CD14-positive monocyte (primary cell): ENCODE data around the gene ADAMTS17. TPM values are rescaled to one million over a fixed set of nuclear protein-coding genes. Genes with fewer than 3 reads are reported as not detected.

Experiments used
- DNase-seq, 3 donors: peaks; one replicate each; pipeline ENCODE4 v3.0.0-alpha.2; 2011 to 2022
- H2AFZ ChIP-seq: 2 replicates; pipeline ENCODE4 v1.6.0; 2012; ENCODE audit warnings: mild to moderate bottlenecking, low read depth, low read length, inconsistent platforms; ENCODE audit not compliant: insufficient read depth, poor library complexity, severe bottlenecking
- H3K27ac ChIP-seq, 2 donors: 1 replicate in 1 of 2; 2 replicates in 1 of 2; pipeline ENCODE4 v1.5.1; 2012 to 2013; ENCODE audit warnings: low read length in 2 of 2, control low read depth in 1 of 2, inconsistent platforms in 1 of 2, low read depth in 1 of 2, mild to moderate bottlenecking in 1 of 2
- H3K27me3 ChIP-seq, 2 donors: one replicate each; pipeline versions ENCODE4 v1.6.0 to v1.6.1; 2011 to 2013; ENCODE audit warnings: low read length in 2 of 2; ENCODE audit not compliant: control insufficient read depth in 2 of 2, insufficient read depth in 2 of 2
- H3K36me3 ChIP-seq, 2 donors: replicated peaks in 1 of 2; 1 replicate in 1 of 2; 2 replicates in 1 of 2; pipeline versions ENCODE4 v1.5.1 to v1.6.1; 2012 to 2013; ENCODE audit warnings: low read length in 2 of 2, control low read depth in 1 of 2, inconsistent platforms in 1 of 2, mild to moderate bottlenecking in 1 of 2; ENCODE audit not compliant: insufficient read depth in 2 of 2, control insufficient read depth in 1 of 2
- H3K4me1 ChIP-seq, 2 donors: 1 replicate in 1 of 2; 2 replicates in 1 of 2; pipeline versions ENCODE4 v1.5.1 to v1.6.1; 2012 to 2013; ENCODE audit warnings: low read length in 2 of 2, control low read depth in 1 of 2, inconsistent platforms in 1 of 2, mild to moderate bottlenecking in 1 of 2, moderate library complexity in 1 of 2; ENCODE audit not compliant: insufficient read depth in 2 of 2, control insufficient read depth in 1 of 2
- H3K4me2 ChIP-seq: replicated peaks from 2 replicates; pipeline ENCODE3; 2012; ENCODE audit warnings: low read length, moderate library complexity, mild to moderate bottlenecking; ENCODE audit not compliant: poor library complexity, severe bottlenecking; ENCODE audit errors: extremely low read depth
- H3K4me3 ChIP-seq, 3 experiments: fragments of 200-600 bp in 1 of 3; sonication (generic) in 1 of 3; replicated peaks in 1 of 3; 1 replicate in 2 of 3; 2 replicates in 1 of 3; pipeline ENCODE4 v1.5.1; 2011 to 2013; ENCODE audit warnings: low read length in 3 of 3, mild to moderate bottlenecking in 3 of 3, control low read depth in 2 of 3, low read depth in 2 of 3, inconsistent platforms in 1 of 3, moderate library complexity in 1 of 3
- H3K79me2 ChIP-seq: 2 replicates; pipeline ENCODE4 v1.6.0; 2012; ENCODE audit warnings: mild to moderate bottlenecking, control low read depth, inconsistent platforms, low read length, moderate library complexity; ENCODE audit not compliant: insufficient read depth
- H3K9ac ChIP-seq: 2 replicates; pipeline ENCODE4 v1.6.0; 2017; ENCODE audit warnings: low read length, mild to moderate bottlenecking; ENCODE audit not compliant: insufficient read depth, poor library complexity, severe bottlenecking
- H3K9me3 ChIP-seq, 2 donors: replicated peaks in 1 of 2; 1 replicate in 1 of 2; 2 replicates in 1 of 2; pipeline versions ENCODE4 v1.5.1 to v1.6.1; 2012 to 2013; ENCODE audit warnings: low read length in 2 of 2, control low read depth in 1 of 2; ENCODE audit not compliant: control insufficient read depth in 1 of 2, insufficient read depth in 1 of 2
- H4K20me1 ChIP-seq: 2 replicates; pipeline ENCODE4 v1.6.0; 2012; ENCODE audit warnings: mild to moderate bottlenecking, low read length, control low read depth, moderate library complexity; ENCODE audit not compliant: insufficient read depth
- H3K27ac Mint-ChIP-seq, 7 donors: one replicate each; pipeline ENCODE4 v1.8.0; 2020; ENCODE audit warnings: mild to moderate bottlenecking in 7 of 7, mixed read lengths in 7 of 7, moderate library complexity in 6 of 7, inconsistent platforms in 2 of 7
- H3K27me3 Mint-ChIP-seq, 3 donors: one replicate each; pipeline ENCODE4 v1.8.0; 2021 to 2022; ENCODE audit warnings: low read depth in 3 of 3, mild to moderate bottlenecking in 3 of 3, mixed read lengths in 3 of 3, moderate library complexity in 3 of 3, inconsistent platforms in 1 of 3
- H3K36me3 Mint-ChIP-seq, 2 donors: one replicate each; pipeline ENCODE4 v1.8.0; 2020; ENCODE audit warnings: mixed read lengths in 2 of 2, inconsistent platforms in 1 of 2, mild to moderate bottlenecking in 1 of 2
- H3K4me1 Mint-ChIP-seq: one replicate; pipeline ENCODE4 v1.8.0; 2020; ENCODE audit warnings: mild to moderate bottlenecking, mixed read lengths
- H3K4me3 Mint-ChIP-seq, 2 donors: one replicate each; pipeline ENCODE4 v1.8.0; 2020; ENCODE audit warnings: mild to moderate bottlenecking in 2 of 2, mixed read lengths in 2 of 2, moderate library complexity in 1 of 2
- H3K9me3 Mint-ChIP-seq, 7 donors: one replicate each; pipeline ENCODE4 v1.8.0; 2020 to 2022; ENCODE audit warnings: mixed read lengths in 7 of 7, mild to moderate bottlenecking in 6 of 7, moderate library complexity in 6 of 7, inconsistent platforms in 2 of 7
- WGBS: methylation state at CpG from one replicate; pipeline ENCODE4 v1.1.5; 2013; ENCODE audit warnings: missing lambda C conversion rate; ENCODE audit not compliant: insufficient coverage; 5-methylcytosine and 5-hydroxymethylcytosine counted together
- intact Hi-C, 2 donors: fragments of 100-400 bp; cut with micrococcal nuclease; formaldehyde crosslinking; loops; one replicate each; pipeline versions ENCODE4 v1.15.0 to v1.15.1; 2023
- polyA plus RNA-seq, 3 donors: library from polyadenylated mRNA; depleted of rRNA in 1 of 3; unstranded in 2 of 3; stranded (reverse) in 1 of 3; fragments of 300-500 nt in 2 of 3; fragments of >200 nt in 1 of 3; fragmentation: Illumina TruSeq in 2 of 3; gene quantifications; 1 replicate in 2 of 3; 2 replicates in 1 of 3; pipeline ENCODE4 v1.2.3, GENCODE V29; 2012 to 2021
- TF ChIP-seq, protein P1 (sequence below): fragments of 200-600 bp; IDR thresholded peaks from one replicate; pipeline ENCODE4 v1.8.0; 2022; ENCODE audit warnings: antibody characterized with exemption, mild to moderate bottlenecking

ADAMTS17 gene
- polyA plus RNA-seq, 3 donors = 0.03 to 0.25 TPM; not detected in 1

- Histone ChIP-seq H3K27ac (no peak overlapping the region), H3K9me3 (peaks cover 5 to 9% of the 10 kb centered on the region in 2 donors), H3K4me3 (no peak overlapping the region), H3K9ac (no peak overlapping the region), H3K79me2 (no peaks in the 10 kb centered on the region), H4K20me1 (no peaks in the 10 kb centered on the region), H3K4me2 (no peak overlapping the region), H2AFZ (no peak overlapping the region), H3K4me1 (no peaks in the 10 kb centered on the region), H3K36me3 (no peaks in the 10 kb centered on the region), H3K27me3 (no peaks in the 10 kb centered on the region)
- Mint-ChIP-seq H3K4me3 (no peak overlapping the region), H3K4me1 (no peaks in the 10 kb centered on the region), H3K36me3 (no peaks in the 10 kb centered on the region), H3K9me3 (peaks cover 4 to 26% (median 11%) of the 10 kb centered on the region in 7 donors), H3K27ac (no peak overlapping the region), H3K27me3 (peaks cover 0 to 5% (median 1%) of the 10 kb centered on the region in 3 donors)
- TF ChIP-seq, protein P1, sequence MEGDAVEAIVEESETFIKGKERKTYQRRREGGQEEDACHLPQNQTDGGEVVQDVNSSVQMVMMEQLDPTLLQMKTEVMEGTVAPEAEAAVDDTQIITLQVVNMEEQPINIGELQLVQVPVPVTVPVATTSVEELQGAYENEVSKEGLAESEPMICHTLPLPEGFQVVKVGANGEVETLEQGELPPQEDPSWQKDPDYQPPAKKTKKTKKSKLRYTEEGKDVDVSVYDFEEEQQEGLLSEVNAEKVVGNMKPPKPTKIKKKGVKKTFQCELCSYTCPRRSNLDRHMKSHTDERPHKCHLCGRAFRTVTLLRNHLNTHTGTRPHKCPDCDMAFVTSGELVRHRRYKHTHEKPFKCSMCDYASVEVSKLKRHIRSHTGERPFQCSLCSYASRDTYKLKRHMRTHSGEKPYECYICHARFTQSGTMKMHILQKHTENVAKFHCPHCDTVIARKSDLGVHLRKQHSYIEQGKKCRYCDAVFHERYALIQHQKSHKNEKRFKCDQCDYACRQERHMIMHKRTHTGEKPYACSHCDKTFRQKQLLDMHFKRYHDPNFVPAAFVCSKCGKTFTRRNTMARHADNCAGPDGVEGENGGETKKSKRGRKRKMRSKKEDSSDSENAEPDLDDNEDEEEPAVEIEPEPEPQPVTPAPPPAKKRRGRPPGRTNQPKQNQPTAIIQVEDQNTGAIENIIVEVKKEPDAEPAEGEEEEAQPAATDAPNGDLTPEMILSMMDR = no peak
- no peak for DNase-seq
- intact Hi-C loops = no loop called here
- 92% methylated on average over 4 of the region's 5 CpGs for WGBS
Measured at GRCh38 chr15:100186366-100186765, 155.4 kb downstream of the ADAMTS17 start.

DNA sequence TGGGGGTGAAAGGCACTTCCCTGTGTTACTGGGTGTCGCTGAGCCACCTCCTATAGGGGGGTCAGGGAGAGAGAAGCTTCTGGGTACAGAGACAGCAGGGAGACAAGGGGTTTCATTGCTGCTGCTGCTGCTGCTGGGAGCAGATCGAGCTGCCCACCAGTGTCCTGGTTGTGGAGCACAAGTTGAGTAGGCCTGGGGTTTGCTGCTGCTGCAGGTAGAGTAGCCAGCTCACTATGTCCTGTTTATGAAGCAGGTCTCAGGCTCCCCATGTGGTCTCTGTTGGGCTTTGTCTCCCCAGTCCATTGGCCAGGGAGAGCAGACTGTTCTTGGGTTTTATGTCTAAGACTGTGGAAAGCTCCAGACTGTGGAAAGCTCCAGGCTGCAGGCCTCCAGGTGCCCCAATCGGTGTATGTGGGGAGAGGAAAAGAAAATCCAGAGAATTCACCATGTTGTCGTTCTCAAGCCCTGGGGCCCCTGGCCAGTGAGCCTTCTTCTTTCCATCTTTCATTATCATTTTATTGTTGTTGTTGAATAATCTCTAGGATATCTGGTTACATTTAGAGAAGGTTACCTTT lies 157.8 kb downstream of the ADAMTS17 start:
- H3K27ac Mint-ChIP-seq = no peak overlapping the region
- Histone ChIP-seq H3K9me3 (peaks cover 13% of the 10 kb centered on the region in 2 donors), H2AFZ (no peak overlapping the region), H4K20me1 (no peaks in the 10 kb centered on the region), H3K27me3 (no peaks in the 10 kb centered on the region), H3K4me2 (no peak overlapping the region), H3K4me3 (no peak overlapping the region), H3K79me2 (no peaks in the 10 kb centered on the region), H3K27ac (no peak overlapping the region), H3K4me1 (no peaks in the 10 kb centered on the region), H3K9ac (no peak overlapping the region), H3K36me3 (no peaks in the 10 kb centered on the region)
- TF ChIP-seq, protein P1 = no peak
- H3K27me3 Mint-ChIP-seq = peaks cover 0 to 1% (median 1%) of the 10 kb centered on the region in 3 donors
- no peak overlapping the region for H3K4me3 Mint-ChIP-seq
- 79% methylated on average over 2 of the region's 4 CpGs for WGBS
- intact Hi-C loops = no loop called here
- H3K9me3 Mint-ChIP-seq = peaks cover 1 to 34% (median 13%) of the 10 kb centered on the region in 7 donors
- no peak for DNase-seq
- H3K4me1 Mint-ChIP-seq = no peaks in the 10 kb centered on the region
- no peaks in the 10 kb centered on the region for H3K36me3 Mint-ChIP-seq
